HEK293 (cell line): ENCODE measurements around the gene UQCRQ.

Experiments
- CTCF ChIA-PET: fragments of 350-600 bp; formaldehyde crosslinking; extraction: SDS; loops from one replicate; lab custom pipeline; 2021; ENCODE audit warnings: antibody characterized with exemption; lab: Yijun Ruan, JAX
- POLR2A ChIA-PET: fragments of 300-600 bp; formaldehyde crosslinking; extraction: SDS; loops from one replicate; lab custom pipeline; 2020; ENCODE audit warnings: antibody characterized with exemption, inconsistent platforms; lab: Yijun Ruan, JAX
- H3K27ac ChIP-seq: fragments of 200-500 bp; sonication (Bioruptor generic); 2 replicates; pipeline ENCODE4 v1.5.1; 2014; ENCODE audit warnings: low read depth, low read length, control low read depth, inconsistent platforms; ENCODE audit errors: extremely low read depth
- H3K36me3 ChIP-seq, 2 experiments: fragments of 200-500 bp in 1 of 2; sonication (Bioruptor generic) in 1 of 2; 1 replicate in 1 of 2; 2 replicates in 1 of 2; pipeline ENCODE4 v1.5.1; 2014 to 2017; ENCODE audit warnings: inconsistent platforms in 2 of 2, low read length in 2 of 2; ENCODE audit not compliant: control insufficient read depth in 2 of 2, insufficient read depth in 1 of 2
- H3K4me1 ChIP-seq: fragments of 200-500 bp; sonication (Bioruptor generic); 2 replicates; pipeline ENCODE4 v1.5.1; 2014; ENCODE audit warnings: mild to moderate bottlenecking, low read length, inconsistent platforms; ENCODE audit not compliant: control insufficient read depth, insufficient read depth
- H3K4me3 ChIP-seq: 2 replicates; pipeline ENCODE4 v1.5.1; 2011; ENCODE audit warnings: low read depth, mild to moderate bottlenecking, control low read depth, low read length, moderate library complexity
- H3K9me3 ChIP-seq: fragments of 200-500 bp; sonication (Bioruptor generic); 2 replicates; pipeline ENCODE4 v1.5.1; 2014; ENCODE audit warnings: low read depth, low read length, inconsistent platforms; ENCODE audit not compliant: control insufficient read depth, insufficient read depth
- EGR2 ChIP-seq: fragments of 450-650 bp; formaldehyde crosslinking; IDR thresholded peaks from 2 replicates; pipeline ENCODE4 v1.5.1; 2016; ENCODE audit warnings: low read depth, missing biosample characterization, missing genetic modification characterization
- ELK4 ChIP-seq: IDR thresholded peaks from 2 replicates; pipeline ENCODE4 v1.6.1; 2011; ENCODE audit warnings: mild to moderate bottlenecking, low read depth, low read length, borderline replicate concordance
- HOXD13 ChIP-seq: sonication (generic); formaldehyde crosslinking; IDR thresholded peaks from 2 replicates; pipeline ENCODE4 v1.8.0; 2022; ENCODE audit warnings: missing genetic modification reagents, borderline replicate concordance
- SCRT2 ChIP-seq: fragments of 450-650 bp; formaldehyde crosslinking; IDR thresholded peaks from 2 replicates; pipeline ENCODE4 v1.5.1; 2016; ENCODE audit warnings: missing biosample characterization, missing genetic modification characterization
- SP7 ChIP-seq: fragments of 450-650 bp; formaldehyde crosslinking; IDR thresholded peaks from 2 replicates; pipeline ENCODE4 v1.5.1; 2016; ENCODE audit warnings: missing biosample characterization, missing genetic modification characterization
- ZBTB7A ChIP-seq: fragments of 450-650 bp; formaldehyde crosslinking; IDR thresholded peaks from 2 replicates; pipeline ENCODE4 v1.5.1; 2016; ENCODE audit warnings: low read depth, missing biosample characterization, missing genetic modification characterization
- ZFHX2 ChIP-seq: fragments of 450-650 bp; formaldehyde crosslinking; conservative IDR thresholded peaks from 2 replicates; pipeline ENCODE4 v1.5.1; 2016; ENCODE audit warnings: missing biosample characterization, missing genetic modification characterization
- ZFP37 ChIP-seq: fragments of 450-650 bp; formaldehyde crosslinking; IDR thresholded peaks from 2 replicates; pipeline ENCODE4 v1.5.1; 2016; ENCODE audit warnings: missing biosample characterization, missing genetic modification characterization
- ZIC2 ChIP-seq: fragments of 450-650 bp; formaldehyde crosslinking; IDR thresholded peaks from 2 replicates; pipeline ENCODE4 v1.5.1; 2016; ENCODE audit warnings: missing biosample characterization, missing genetic modification characterization
- ZNF121 ChIP-seq: fragments of 450-650 bp; formaldehyde crosslinking; IDR thresholded peaks from 2 replicates; pipeline ENCODE4 v1.5.1; 2016; ENCODE audit warnings: missing biosample characterization, missing genetic modification characterization
- ZNF138 ChIP-seq: fragments of 450-650 bp; formaldehyde crosslinking; IDR thresholded peaks from 2 replicates; pipeline ENCODE4 v1.5.1; 2016; ENCODE audit warnings: missing biosample characterization, missing genetic modification characterization, borderline replicate concordance
- ZNF2 ChIP-seq: fragments of 450-650 bp; formaldehyde crosslinking; IDR thresholded peaks from 2 replicates; pipeline ENCODE4 v1.5.1; 2016; ENCODE audit warnings: missing biosample characterization, missing genetic modification characterization
- ZNF223 ChIP-seq: fragments of 450-650 bp; formaldehyde crosslinking; IDR thresholded peaks from 2 replicates; pipeline ENCODE4 v1.5.1; 2016; ENCODE audit warnings: missing biosample characterization, missing genetic modification characterization
- ZNF24 ChIP-seq: fragments of 450-650 bp; formaldehyde crosslinking; IDR thresholded peaks from 2 replicates; pipeline ENCODE4 v1.5.1; 2016; ENCODE audit warnings: missing biosample characterization, missing genetic modification characterization
- ZNF274 ChIP-seq, 2 experiments: fragments of 200-500 bp in 1 of 2; fragments of 450-650 bp in 1 of 2; sonication (Bioruptor generic) in 1 of 2; formaldehyde crosslinking in 1 of 2; IDR thresholded peaks; 2 replicates each; pipeline versions ENCODE4 v1.5.1 to v1.6.1; 2014 to 2016; ENCODE audit warnings: borderline replicate concordance in 1 of 2, inconsistent platforms in 1 of 2, low read length in 1 of 2, missing biosample characterization in 1 of 2, missing genetic modification characterization in 1 of 2
- ZNF335 ChIP-seq: fragments of 450-650 bp; formaldehyde crosslinking; conservative IDR thresholded peaks from 2 replicates; pipeline ENCODE4 v1.5.1; 2016; ENCODE audit warnings: missing biosample characterization, missing genetic modification characterization
- ZNF423 ChIP-seq: fragments of 450-650 bp; formaldehyde crosslinking; IDR thresholded peaks from 2 replicates; pipeline ENCODE4 v1.5.1; 2016; ENCODE audit warnings: missing biosample characterization, missing genetic modification characterization
- ZNF514 ChIP-seq: fragments of 450-650 bp; formaldehyde crosslinking; IDR thresholded peaks from 2 replicates; pipeline ENCODE4 v1.5.1; 2016; ENCODE audit warnings: missing biosample characterization, missing genetic modification characterization
- ZNF529 ChIP-seq: fragments of 450-650 bp; formaldehyde crosslinking; IDR thresholded peaks from 2 replicates; pipeline ENCODE4 v1.5.1; 2017; ENCODE audit warnings: missing genetic modification characterization, missing biosample characterization; ENCODE audit not compliant: insufficient replicate concordance
- ZNF530 ChIP-seq: fragments of 450-650 bp; formaldehyde crosslinking; IDR thresholded peaks from 2 replicates; pipeline ENCODE4 v1.5.1; 2016; ENCODE audit warnings: low read depth, missing biosample characterization, missing genetic modification characterization
- ZNF544 ChIP-seq: fragments of 450-650 bp; formaldehyde crosslinking; IDR thresholded peaks from 2 replicates; pipeline ENCODE4 v1.5.0; 2017; ENCODE audit warnings: missing biosample characterization, missing genetic modification characterization
- ZNF624 ChIP-seq: fragments of 450-650 bp; formaldehyde crosslinking; IDR thresholded peaks from 2 replicates; pipeline ENCODE4 v1.5.1; 2017; ENCODE audit warnings: missing biosample characterization, missing genetic modification characterization
- ZNF639 ChIP-seq: fragments of 450-650 bp; formaldehyde crosslinking; IDR thresholded peaks from 2 replicates; pipeline ENCODE4 v1.5.1; 2016; ENCODE audit warnings: missing biosample characterization, missing genetic modification characterization
- ZNF654 ChIP-seq: fragments of 450-650 bp; formaldehyde crosslinking; IDR thresholded peaks from 2 replicates; pipeline ENCODE4 v1.5.1; 2016; ENCODE audit warnings: low read depth, missing biosample characterization, missing genetic modification characterization
- ZNF843 ChIP-seq: fragments of 450-650 bp; formaldehyde crosslinking; IDR thresholded peaks from 2 replicates; pipeline ENCODE4 v1.5.1; 2016; ENCODE audit warnings: missing biosample characterization, missing genetic modification characterization

Gene UQCRQ

GRCh38 chr5:132830436-132831094 lies 35.9 kb upstream of the UQCRQ start, which contains the start of gene SHROOM1 (continued):
- no peak for TF ChIP-seq ELK4
- no peak for TF ChIP-seq ZNF544
- TF ChIP-seq ZNF121 (tag by site-specific recombination): no peak
- no peak for TF ChIP-seq SCRT2 (tag by site-specific recombination)
- TF ChIP-seq ZNF24 (tag by site-specific recombination): no peak
- no peak for TF ChIP-seq ZBTB7A (tag by site-specific recombination)
- 0 out of 2 replicates have a peak, but pooled peaks have one; percentile 8 for TF ChIP-seq ZIC2 (tag by site-specific recombination)
- no peak for TF ChIP-seq HOXD13 (CRISPR knock-in tag)
- TF ChIP-seq ZNF138 (tag by site-specific recombination): no peak
- TF ChIP-seq ZNF624 (tag by site-specific recombination): no peak
- TF ChIP-seq ZNF530 (tag by site-specific recombination): no peak

- no peaks in the 10 kb centered on the region for H3K9me3 ChIP-seq
- peak overlapping the region; percentile 74; the same call in 1 of the 2 replicates for H3K4me3 ChIP-seq
- peaks cover 0 to 13% of the 10 kb centered on the region in 2 experiments; a peak in 1 of 3 replicates for H3K36me3 ChIP-seq
- TF ChIP-seq ZNF423 (no peak), ZNF335 (tag by site-specific recombination) (peak; percentile 35; the same call in 1 of the 2 replicates), ZNF529 (tag by site-specific recombination) (no peak), ZNF514 (0 out of 2 replicates have a peak, but pooled peaks have one; percentile 15), ZNF121 (tag by site-specific recombination) (no peak), ZNF274 (IDR thresholded peaks at IDR 0.05; ENCODE audit: low read length) (no peak), ZNF274 (tag by site-specific recombination; IDR thresholded peaks at IDR 0.05; ENCODE audit: borderline replicate concordance) (no peak), ZNF843 (tag by site-specific recombination) (no peak)
- CTCF ChIA-PET: interaction anchor here (0.9 to 4.8 kb wide), 5 partner anchors 10 to 303 kb away, joined by 3 to 20 read pairs (median 3); no protein-coding TSS in a partner anchor
- no peak overlapping the region for H3K27ac ChIP-seq
- no peaks in the 10 kb centered on the region for H3K4me1 ChIP-seq
- POLR2A ChIA-PET: interaction anchor here (0.9 to 1.0 kb wide), 2 partner anchors 16 to 36 kb away, joined by 4 to 8 read pairs; partner anchors contain the start of genes GDF9 and UQCRQ
Measured at GRCh38 chr5:132831095-132831860, 35.2 kb upstream of the UQCRQ start.

DNA sequence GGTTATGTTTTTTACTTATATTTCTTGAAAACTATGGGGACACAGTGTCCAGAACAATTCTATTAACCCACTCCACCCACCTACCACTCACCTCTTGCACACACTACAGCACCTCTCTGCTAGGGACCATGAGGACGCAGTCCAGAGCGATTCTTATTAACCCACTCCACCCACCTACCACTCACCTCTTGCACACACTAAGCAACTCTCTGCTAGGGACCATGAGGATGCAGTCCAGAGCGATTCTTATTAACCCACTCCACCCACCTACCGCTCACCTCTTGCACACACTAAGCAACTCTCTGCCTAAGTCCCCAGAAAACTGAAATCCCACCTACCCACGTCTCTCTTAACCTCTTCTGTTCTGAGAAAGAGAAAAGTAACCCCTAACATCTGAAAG lies 33.8 kb upstream of the UQCRQ start:
- peaks cover 0 to 11% of the 10 kb centered on the region in 2 experiments; a peak in 1 of 3 replicates for H3K36me3 ChIP-seq
- H3K4me3 ChIP-seq: no peak overlapping the region
- no peaks in the 10 kb centered on the region for H3K4me1 ChIP-seq
- ChIA-PET CTCF (interaction anchor here (0.9 kb wide), 1 partner anchor 12 kb away, joined by 4 read pairs; no protein-coding TSS in a partner anchor), POLR2A (no interaction called here)
- no peak overlapping the region for H3K27ac ChIP-seq
- TF ChIP-seq ZNF639 (tag by site-specific recombination) (no peak), ZNF654 (tag by site-specific recombination) (no peak), ZNF2 (tag by site-specific recombination) (no peak), EGR2 (tag by site-specific recombination) (peak; percentile 97), ZFP37 (tag by site-specific recombination) (no peak), SP7 (no peak), ZFHX2 (peak; percentile 94), ZNF223 (tag by site-specific recombination) (no peak)
- H3K9me3 ChIP-seq: no peaks in the 10 kb centered on the region
